HUES48 (cell line): ENCODE data around the gene PRSS48.
"Not testable (repeated sequence)": the region's sequence is repeated elsewhere in the genome, so short reads cannot be mapped to it uniquely, and the experiment has no call there.

Source experiments
- H3K27ac ChIP-seq: one replicate; pipeline ENCODE4 v1.7.0; 2013; ENCODE audit warnings: low read depth, low read length, inconsistent platforms
- H3K27me3 ChIP-seq: 2 replicates; pipeline ENCODE4 v1.6.1; 2013; ENCODE audit warnings: mild to moderate bottlenecking, low read length; ENCODE audit not compliant: control insufficient read depth, insufficient read depth
- H3K36me3 ChIP-seq: 2 replicates; pipeline ENCODE4 v1.6.1; 2013; ENCODE audit warnings: low read length; ENCODE audit not compliant: control insufficient read depth, insufficient read depth
- H3K4me1 ChIP-seq: 2 replicates; pipeline ENCODE4 v1.6.1; 2013; ENCODE audit warnings: mild to moderate bottlenecking, low read length; ENCODE audit not compliant: control insufficient read depth, insufficient read depth
- H3K4me3 ChIP-seq: 2 replicates; pipeline ENCODE4 v1.5.1; 2013; ENCODE audit warnings: mild to moderate bottlenecking, low read depth, low read length
- H3K9ac ChIP-seq: 2 replicates; pipeline ENCODE4 v1.6.1; 2013; ENCODE audit warnings: mild to moderate bottlenecking, low read depth, low read length, moderate library complexity
- H3K9me3 ChIP-seq: 2 replicates; pipeline ENCODE4 v1.6.1; 2013; ENCODE audit warnings: low read length; ENCODE audit not compliant: control insufficient read depth, insufficient read depth

The PRSS48 gene

GRCh38 chr4:151260526-151260925, 16.4 kb upstream of the PRSS48 start:
- Histone ChIP-seq H3K27ac (no peak overlapping the region), H3K9me3 (peaks cover 5% of the 10 kb centered on the region; the same call in 1 of the 2 replicates), H3K4me3 (no peak overlapping the region), H3K27me3 (no peaks in the 10 kb centered on the region), H3K36me3 (no peaks in the 10 kb centered on the region), H3K9ac (no peak overlapping the region), H3K4me1 (no peaks in the 10 kb centered on the region)

DNA sequence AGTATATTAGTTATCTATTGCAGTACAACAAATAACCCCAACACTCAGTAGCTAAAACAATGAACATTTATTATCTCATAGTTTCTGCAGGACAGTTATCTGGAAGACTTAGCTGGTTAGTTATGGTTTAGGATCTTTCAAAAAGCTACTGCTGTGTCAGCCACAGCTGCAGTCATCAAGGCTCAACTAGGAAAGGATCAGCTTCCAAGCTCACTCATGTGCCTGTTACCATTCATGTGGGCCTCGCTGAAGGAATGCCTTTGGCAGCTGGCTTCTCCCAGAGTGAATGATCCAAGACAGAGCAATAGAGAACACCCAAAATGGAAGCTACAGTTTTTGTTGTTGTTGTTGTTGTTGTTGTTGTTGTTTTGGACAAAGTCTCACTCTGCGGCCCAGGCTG, 13.5 kb upstream of the PRSS48 start:
- Histone ChIP-seq H3K4me3 (no peak overlapping the region), H3K9ac (no peak overlapping the region), H3K9me3 (no peaks in the 10 kb centered on the region), H3K27me3 (no peaks in the 10 kb centered on the region), H3K27ac (no peak overlapping the region), H3K4me1 (0 out of 2 replicates have a peak, but pooled peaks cover 3% of the 10 kb centered on the region), H3K36me3 (no peaks in the 10 kb centered on the region)

DNA sequence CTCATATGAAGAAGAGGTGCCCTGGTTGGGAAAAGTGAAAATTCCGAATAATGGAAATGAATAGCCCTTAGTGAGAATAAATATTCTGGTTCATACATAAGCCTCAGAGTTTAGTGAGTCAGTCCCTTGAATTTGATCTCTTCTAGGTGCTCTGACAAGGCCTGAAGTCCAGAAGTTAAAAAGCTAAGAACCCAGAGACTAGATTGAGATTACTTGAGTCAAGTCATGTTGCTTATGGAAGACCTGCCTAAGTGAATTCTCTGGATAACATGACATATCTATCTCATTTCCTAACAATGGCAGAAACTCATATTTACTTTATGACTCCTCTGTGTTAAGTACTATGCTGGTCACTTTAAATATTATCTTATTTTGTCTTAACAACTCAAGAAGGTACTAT, 10.5 kb upstream of the PRSS48 start:
- no peak overlapping the region for H3K27ac ChIP-seq
- no peaks in the 10 kb centered on the region for H3K9me3 ChIP-seq
- H3K27me3 ChIP-seq: no peaks in the 10 kb centered on the region
- no peak overlapping the region for H3K9ac ChIP-seq
- H3K4me1 ChIP-seq: 0 out of 2 replicates have a peak, but pooled peaks cover 3% of the 10 kb centered on the region
- no peak overlapping the region for H3K4me3 ChIP-seq
- H3K36me3 ChIP-seq: no peaks in the 10 kb centered on the region

DNA sequence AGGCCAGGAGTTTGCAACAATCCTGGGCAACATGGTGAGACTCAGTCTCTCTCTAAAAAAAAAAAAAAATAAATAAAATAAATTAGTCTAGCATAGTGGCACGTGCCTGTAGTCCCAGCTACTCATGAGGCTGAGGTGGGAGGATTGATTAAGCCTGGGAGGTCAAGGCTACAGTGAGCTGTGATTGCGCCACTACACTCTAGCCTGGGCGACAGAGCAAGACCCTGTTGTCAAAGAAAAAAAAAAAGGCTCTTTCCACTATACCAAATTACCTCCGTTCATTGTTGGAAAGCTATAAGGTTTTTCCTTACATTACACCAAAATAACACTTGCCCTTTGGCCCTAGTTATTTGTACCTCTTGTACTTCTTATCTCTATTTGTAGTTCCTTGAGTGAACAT, 9.9 kb upstream of the PRSS48 start:
- Histone ChIP-seq H3K4me1 (0 out of 2 replicates have a peak, but pooled peaks cover 3% of the 10 kb centered on the region), H3K9ac (no peak overlapping the region), H3K27ac (no peak overlapping the region), H3K4me3 (no peak overlapping the region), H3K27me3 (no peaks in the 10 kb centered on the region), H3K36me3 (no peaks in the 10 kb centered on the region), H3K9me3 (no peaks in the 10 kb centered on the region)

GRCh38 chr4:151267822-151268535, 9.0 kb upstream of the PRSS48 start:
- Histone ChIP-seq H3K9me3 (no peaks in the 10 kb centered on the region), H3K36me3 (no peaks in the 10 kb centered on the region), H3K4me1 (peaks cover 11% of the 10 kb centered on the region), H3K9ac (no peak overlapping the region), H3K27ac (no peak overlapping the region), H3K27me3 (no peaks in the 10 kb centered on the region), H3K4me3 (no peak overlapping the region)

DNA sequence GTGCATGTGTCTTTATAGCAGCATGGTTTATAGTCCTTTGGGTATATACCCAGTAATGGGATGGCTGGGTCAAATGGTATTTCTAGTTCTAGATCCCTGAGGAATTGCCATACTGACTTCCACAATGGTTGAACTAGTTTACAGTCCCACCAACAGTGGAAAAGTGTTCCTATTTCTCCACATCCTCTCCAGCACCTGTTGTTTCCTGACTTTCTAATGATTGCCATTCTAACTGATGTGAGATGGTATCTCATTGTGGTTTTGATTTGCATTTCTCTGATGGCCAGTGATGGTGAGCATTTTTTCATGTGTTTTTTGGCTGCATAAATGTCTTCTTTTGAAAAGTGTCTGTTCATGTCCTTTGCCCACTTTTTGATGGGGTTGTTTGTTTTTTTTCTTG, 8.1 kb upstream of the PRSS48 start:
- H3K4me3 ChIP-seq, H3K9ac ChIP-seq, H3K27me3 ChIP-seq, H3K9me3 ChIP-seq, H3K36me3 ChIP-seq, H3K27ac ChIP-seq: not testable (repeated sequence)
- H3K4me1 ChIP-seq: peaks cover 12% of the 10 kb centered on the region

DNA sequence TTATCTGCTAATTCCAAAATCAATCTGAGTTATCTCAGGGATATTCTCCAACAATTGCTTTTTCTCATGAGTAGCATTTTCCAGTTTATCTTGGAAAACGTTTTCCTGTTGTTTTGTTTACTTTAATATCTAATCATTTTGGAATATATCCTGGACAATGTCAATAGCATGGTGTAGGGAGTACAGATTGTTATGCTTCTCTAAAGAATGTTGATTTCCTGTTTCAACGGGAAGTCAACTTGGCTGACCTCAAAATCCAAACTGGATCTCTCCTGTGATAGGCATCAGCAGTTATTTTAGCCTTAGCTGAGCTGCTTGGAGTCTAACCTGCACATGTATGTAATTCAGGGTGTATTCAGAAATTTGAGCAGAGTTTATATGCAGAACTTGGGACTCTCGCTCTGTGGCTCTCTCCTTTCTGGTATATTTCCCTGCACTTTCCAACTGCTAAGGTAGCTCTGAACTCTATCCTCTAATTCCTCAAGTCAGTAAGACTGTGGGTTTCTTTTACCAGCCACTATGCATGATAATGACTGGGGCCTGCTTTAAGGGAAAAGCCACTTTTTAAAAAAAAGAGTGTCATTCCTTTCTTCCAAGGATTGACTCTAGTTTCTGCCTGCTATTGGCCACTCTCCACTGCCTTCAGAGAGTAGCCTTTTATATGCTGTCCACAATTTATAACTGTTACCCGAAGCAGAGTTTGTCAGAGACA, 7.7 kb downstream of the PRSS48 start:
- Histone ChIP-seq H3K4me3 (peak overlapping the region; percentile 49), H3K9me3 (no peaks in the 10 kb centered on the region), H3K9ac (peak overlapping the region; percentile 2; the same call in 1 of the 2 replicates), H3K36me3 (no peaks in the 10 kb centered on the region), H3K27me3 (no peaks in the 10 kb centered on the region), H3K4me1 (peaks cover 25% of the 10 kb centered on the region), H3K27ac (peak overlapping the region; percentile 92)

DNA sequence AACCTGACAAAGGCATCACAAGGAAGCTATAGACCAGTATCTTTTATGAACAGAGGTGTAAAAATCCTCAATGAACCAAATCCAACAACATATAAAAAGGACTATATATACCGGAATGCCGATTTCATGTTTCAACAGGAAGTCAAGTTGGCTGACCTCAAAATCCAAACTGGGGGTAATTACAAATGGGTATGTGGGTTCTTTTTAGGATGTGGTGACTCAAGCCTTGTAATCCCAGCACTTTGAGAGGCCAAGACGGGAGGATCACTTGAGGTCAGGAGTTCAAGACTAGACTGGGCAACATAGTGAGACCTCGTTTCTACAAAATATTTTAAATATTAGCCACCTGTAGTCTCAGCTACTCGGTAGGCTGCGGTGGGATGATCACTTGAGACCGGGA, 10.4 kb downstream of the PRSS48 start:
- Histone ChIP-seq H3K9me3 (no peaks in the 10 kb centered on the region), H3K36me3 (no peaks in the 10 kb centered on the region), H3K4me3 (no peak overlapping the region), H3K4me1 (peaks cover 25% of the 10 kb centered on the region), H3K9ac (no peak overlapping the region), H3K27ac (no peak overlapping the region), H3K27me3 (no peaks in the 10 kb centered on the region)

DNA sequence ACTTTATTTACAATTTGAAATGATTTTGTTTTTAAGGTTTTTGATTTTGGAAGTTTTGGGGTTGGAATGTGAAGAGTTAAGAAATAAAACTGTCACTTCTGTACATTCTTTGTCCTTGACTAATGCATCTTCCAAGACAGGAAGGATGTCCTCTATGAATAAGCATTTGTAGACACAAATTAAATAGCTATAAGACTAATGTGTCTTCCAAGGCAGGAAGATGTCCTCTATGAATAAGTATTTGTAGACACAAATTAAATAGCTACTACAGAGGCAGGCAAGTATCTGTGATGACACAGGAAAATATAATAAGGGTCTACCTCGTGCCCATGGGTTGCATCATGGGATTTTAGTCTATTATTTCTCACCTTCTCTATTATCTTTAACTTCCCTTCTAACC, 14.5 kb downstream of the PRSS48 start:
- Histone ChIP-seq H3K4me3 (no peak overlapping the region), H3K36me3 (no peaks in the 10 kb centered on the region; the same call in 1 of the 2 replicates), H3K9ac (no peak overlapping the region), H3K27ac (no peak overlapping the region), H3K4me1 (peaks cover 20% of the 10 kb centered on the region), H3K27me3 (no peaks in the 10 kb centered on the region), H3K9me3 (no peaks in the 10 kb centered on the region)

- Histone ChIP-seq H3K27ac (no peak overlapping the region), H3K9ac (no peak overlapping the region), H3K4me3 (no peak overlapping the region), H3K9me3 (no peaks in the 10 kb centered on the region), H3K4me1 (peaks cover 24% of the 10 kb centered on the region), H3K27me3 (no peaks in the 10 kb centered on the region), H3K36me3 (no peaks in the 10 kb centered on the region; the same call in 1 of the 2 replicates)
These were observed 15.1 kb downstream of the PRSS48 start for GRCh38 chr4:151292038-151292437.

DNA sequence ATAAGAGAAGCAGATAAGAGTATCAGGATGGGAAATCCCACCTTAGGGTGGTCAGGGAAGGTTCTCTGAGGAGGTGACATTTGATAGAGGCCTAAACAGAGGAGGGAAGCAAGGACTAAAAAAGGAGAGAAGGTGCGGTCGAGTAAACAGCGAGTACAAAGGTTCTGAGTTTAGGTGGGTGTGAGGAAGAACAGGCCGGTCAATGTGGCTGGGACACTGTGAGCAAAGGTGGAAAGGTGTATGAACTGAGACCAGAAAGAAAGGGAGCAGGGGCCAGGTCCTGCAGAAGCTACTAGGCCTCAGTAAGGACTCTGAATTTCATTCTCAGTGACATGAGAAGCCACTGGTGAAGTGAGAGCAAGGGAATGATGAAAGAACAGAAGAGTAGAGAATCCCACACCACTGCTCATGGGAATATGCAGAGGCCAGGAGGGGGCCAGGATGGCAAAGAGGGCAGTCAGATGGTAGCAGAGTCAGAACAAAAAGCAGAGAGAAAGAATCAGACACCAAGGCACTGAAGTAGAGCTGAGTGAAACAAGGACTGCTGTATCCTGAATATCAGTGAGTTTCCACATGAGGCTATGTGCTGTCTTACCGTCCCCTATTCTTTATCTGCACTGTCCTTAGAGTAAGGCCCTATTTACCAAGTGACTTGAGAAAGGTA, 18.0 kb downstream of the PRSS48 start:
- H3K9me3 ChIP-seq: no peaks in the 10 kb centered on the region
- H3K4me1 ChIP-seq: peaks cover 20% of the 10 kb centered on the region
- no peak overlapping the region for H3K4me3 ChIP-seq
- H3K27ac ChIP-seq: peak overlapping the region; percentile 21
- peak overlapping the region; percentile 16; the same call in 1 of the 2 replicates for H3K9ac ChIP-seq
- H3K27me3 ChIP-seq: no peaks in the 10 kb centered on the region
- no peaks in the 10 kb centered on the region; the same call in 1 of the 2 replicates for H3K36me3 ChIP-seq
